Measurements from ENCODE around the gene MYO1E. TPM values are rescaled to one million over a fixed set of nuclear protein-coding genes. Genes with fewer than 3 reads are reported as not detected.

Gene MYO1E
- total RNA-seq, 1 donor from 2014 or later: 33.6 TPM

DNA sequence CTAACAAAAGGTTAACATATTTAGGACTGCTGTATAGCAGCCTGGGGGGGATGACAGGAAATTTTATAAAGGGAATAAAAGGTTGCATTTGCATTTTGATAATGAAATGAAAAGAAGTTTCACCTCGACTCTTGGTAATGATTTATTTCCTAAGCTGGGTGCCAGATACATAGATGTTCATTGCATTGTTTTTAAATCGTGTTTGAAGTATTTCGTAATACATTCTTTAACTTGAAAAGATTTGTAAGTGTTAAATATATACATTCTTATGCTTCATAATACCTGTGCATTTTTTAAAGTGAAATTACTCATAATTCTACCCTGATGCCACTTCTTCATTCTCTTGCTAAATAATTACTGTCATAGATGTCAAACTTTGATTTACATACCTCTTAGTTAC is 143.2 kb downstream of the MYO1E start:
- Mint-ChIP-seq H3K4me3 (no peak overlapping the region), H3K9me3 (no peaks in the 10 kb centered on the region), H3K4me1 (ENCODE audit: low read depth) (peaks cover 11% of the 10 kb centered on the region), H3K36me3 (ENCODE audit: low read depth) (peaks cover 7% of the 10 kb centered on the region), H3K27ac (no peak overlapping the region), H3K27me3 (ENCODE audit: insufficient read depth) (no peaks in the 10 kb centered on the region)
- intact Hi-C loops (cut with micrococcal nuclease): no loop called here
- DNase-seq (ENCODE audit: low spot score): no peak

DNA sequence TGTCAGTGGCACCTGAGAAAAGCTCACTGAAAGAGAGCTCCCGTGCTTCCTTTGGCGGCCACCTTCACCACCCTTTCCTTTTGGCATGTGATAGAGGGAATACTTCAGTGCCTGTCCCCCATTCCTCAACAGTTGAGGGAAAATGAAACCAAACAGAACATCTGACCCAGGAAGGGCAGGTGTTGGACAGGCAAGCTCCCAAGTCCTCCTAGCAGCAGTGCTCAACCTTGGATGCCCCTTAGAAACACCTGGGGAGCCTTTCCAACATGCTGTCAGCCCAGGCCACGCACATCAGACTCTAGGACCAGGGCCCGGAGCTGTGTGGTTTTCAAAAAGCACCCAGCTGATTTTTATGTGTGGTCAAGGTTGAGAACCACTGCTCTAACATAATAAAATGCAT is 143.7 kb downstream of the MYO1E start:
- Mint-ChIP-seq H3K4me1 (ENCODE audit: low read depth) (peaks cover 11% of the 10 kb centered on the region), H3K4me3 (no peak overlapping the region), H3K36me3 (ENCODE audit: low read depth) (peaks cover 7% of the 10 kb centered on the region), H3K9me3 (no peaks in the 10 kb centered on the region), H3K27me3 (ENCODE audit: insufficient read depth) (no peaks in the 10 kb centered on the region), H3K27ac (no peak overlapping the region)
- no peak for DNase-seq (ENCODE audit: low spot score)
- intact Hi-C loops (cut with micrococcal nuclease): no loop called here

DNA sequence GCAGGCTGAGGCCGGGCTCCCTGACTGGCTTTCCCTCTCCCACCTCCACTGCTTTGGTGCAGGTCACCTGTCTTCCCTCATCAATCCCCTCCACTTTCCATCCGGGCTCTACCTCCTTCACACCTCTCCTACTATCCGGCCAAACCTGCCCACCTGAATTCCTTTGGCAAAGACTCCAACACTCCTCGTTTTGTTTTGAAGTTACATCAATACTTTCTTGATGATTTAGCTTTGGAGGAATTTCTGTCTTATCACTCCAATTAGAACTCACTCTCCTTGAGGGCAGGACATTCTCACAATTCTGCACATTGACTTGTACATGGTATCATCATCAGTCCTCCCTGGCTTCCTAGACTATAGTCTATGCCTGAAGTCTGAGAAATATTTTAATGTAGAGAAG is 145.7 kb downstream of the MYO1E start:
- H3K36me3 Mint-ChIP-seq (ENCODE audit: low read depth): peaks cover 15% of the 10 kb centered on the region
- intact Hi-C loops (cut with micrococcal nuclease): no loop called here
- DNase-seq (ENCODE audit: low spot score): no peak
- H3K4me1 Mint-ChIP-seq (ENCODE audit: low read depth): peaks cover 13% of the 10 kb centered on the region
- H3K27me3 Mint-ChIP-seq (ENCODE audit: insufficient read depth): no peaks in the 10 kb centered on the region
- H3K9me3 Mint-ChIP-seq: no peaks in the 10 kb centered on the region
- no peak overlapping the region for H3K4me3 Mint-ChIP-seq
- no peak overlapping the region for H3K27ac Mint-ChIP-seq

- intact Hi-C loops (cut with micrococcal nuclease): no loop called here
- H3K9me3 Mint-ChIP-seq: no peaks in the 10 kb centered on the region
- H3K27ac Mint-ChIP-seq: no peak overlapping the region
- DNase-seq (ENCODE audit: low spot score): no peak
- H3K27me3 Mint-ChIP-seq (ENCODE audit: insufficient read depth): no peaks in the 10 kb centered on the region
- no peak overlapping the region for H3K4me3 Mint-ChIP-seq
- H3K36me3 Mint-ChIP-seq (ENCODE audit: low read depth): peaks cover 20% of the 10 kb centered on the region
- H3K4me1 Mint-ChIP-seq (ENCODE audit: low read depth): peaks cover 20% of the 10 kb centered on the region
Observed at GRCh38 chr15:59224474-59224873, 148.2 kb downstream of the MYO1E start.

GRCh38 chr15:59223736-59224135 is 148.9 kb downstream of the MYO1E start:
- intact Hi-C loops (cut with micrococcal nuclease): no loop called here
- Mint-ChIP-seq H3K9me3 (no peaks in the 10 kb centered on the region), H3K36me3 (ENCODE audit: low read depth) (peaks cover 20% of the 10 kb centered on the region), H3K4me3 (no peak overlapping the region), H3K4me1 (ENCODE audit: low read depth) (peaks cover 20% of the 10 kb centered on the region), H3K27ac (no peak overlapping the region), H3K27me3 (ENCODE audit: insufficient read depth) (no peaks in the 10 kb centered on the region)
- DNase-seq (ENCODE audit: low spot score): no peak

DNA sequence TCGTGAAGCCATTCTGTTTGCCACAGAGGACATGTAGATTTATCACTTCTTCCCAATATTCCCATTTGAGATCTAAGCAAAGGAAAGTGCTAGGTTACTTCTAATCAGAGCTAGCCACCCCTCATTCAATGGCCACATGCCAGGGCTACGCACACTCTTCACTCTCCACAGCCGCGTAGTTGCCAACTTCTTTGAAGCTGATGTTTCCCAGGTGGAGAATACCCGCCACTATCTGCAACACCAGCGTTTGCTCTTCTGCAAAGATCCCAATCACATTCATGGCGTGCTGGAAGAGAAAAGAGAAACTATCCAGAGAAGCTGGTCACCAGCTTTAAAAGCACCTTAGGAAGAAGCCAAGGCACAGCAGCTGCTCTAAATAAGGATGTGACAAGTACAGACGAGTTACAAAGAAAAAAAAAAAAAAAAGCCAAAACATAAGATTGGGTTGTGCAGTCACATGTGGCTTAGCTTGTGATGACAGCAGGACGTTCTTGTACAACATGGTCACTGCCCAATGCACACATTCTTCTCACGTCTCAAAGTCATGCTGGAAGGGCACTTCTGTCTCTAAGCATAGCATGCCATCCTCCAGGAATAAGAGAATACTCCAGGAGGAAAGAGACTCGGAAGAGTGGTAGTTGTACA is 149.6 kb downstream of the MYO1E start:
- DNase-seq (ENCODE audit: low spot score): no peak
- Mint-ChIP-seq H3K4me3 (no peak overlapping the region), H3K27me3 (ENCODE audit: insufficient read depth) (no peaks in the 10 kb centered on the region), H3K4me1 (ENCODE audit: low read depth) (peaks cover 20% of the 10 kb centered on the region), H3K9me3 (no peaks in the 10 kb centered on the region), H3K27ac (no peak overlapping the region), H3K36me3 (ENCODE audit: low read depth) (peaks cover 22% of the 10 kb centered on the region)
- intact Hi-C loops (cut with micrococcal nuclease): no loop called here

DNA sequence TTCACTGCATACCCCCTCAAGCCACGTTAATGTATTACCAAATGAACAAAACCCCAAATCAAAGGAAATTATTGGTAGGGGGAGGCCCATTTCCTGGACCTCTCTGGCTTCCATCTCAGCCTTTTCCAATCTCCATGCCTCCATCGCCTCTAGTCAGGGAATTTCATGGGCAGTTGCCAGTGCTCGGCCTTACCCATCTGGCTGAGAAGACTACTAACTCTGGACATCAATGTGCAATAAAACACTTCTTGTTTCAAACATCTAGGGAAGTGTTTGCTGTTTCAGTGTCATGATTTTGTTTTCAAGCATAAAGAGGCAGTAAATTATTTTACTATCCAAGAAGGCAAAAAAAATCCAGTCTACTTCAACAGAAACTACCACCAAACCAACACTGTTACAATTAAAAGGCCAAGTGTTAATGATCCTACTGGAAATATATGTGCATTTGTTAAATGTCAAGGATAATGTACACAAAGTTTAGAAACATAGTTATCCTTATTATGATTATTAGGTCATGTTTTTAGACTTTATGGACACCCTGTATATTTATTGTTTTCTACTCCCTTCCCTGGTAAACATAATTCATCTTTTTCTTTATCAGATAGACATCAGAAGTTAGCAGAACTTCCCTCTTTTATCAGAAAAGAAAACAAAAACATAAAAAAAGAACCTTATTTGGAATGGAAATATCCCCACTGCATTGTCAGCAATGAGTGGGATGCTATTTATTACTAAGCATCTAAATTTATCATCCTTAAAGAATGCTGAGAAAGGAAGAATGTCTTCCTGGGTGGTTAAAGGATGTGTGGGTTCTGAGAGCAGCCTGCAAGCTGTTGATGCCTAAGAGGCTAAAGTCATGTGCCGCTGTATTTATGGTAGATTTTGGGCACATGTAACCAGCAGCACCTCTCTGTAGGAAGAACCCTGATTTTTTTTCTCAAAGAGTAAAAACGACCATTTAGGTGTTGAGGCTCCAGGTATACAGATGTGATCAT is 150.9 kb downstream of the MYO1E start:
- intact Hi-C loops (cut with micrococcal nuclease): no loop called here
- Mint-ChIP-seq H3K9me3 (no peaks in the 10 kb centered on the region), H3K27me3 (ENCODE audit: insufficient read depth) (no peaks in the 10 kb centered on the region), H3K4me3 (no peak overlapping the region), H3K36me3 (ENCODE audit: low read depth) (peaks cover 19% of the 10 kb centered on the region), H3K4me1 (ENCODE audit: low read depth) (peaks cover 10% of the 10 kb centered on the region), H3K27ac (no peak overlapping the region)
- no peak for DNase-seq (ENCODE audit: low spot score)

DNA sequence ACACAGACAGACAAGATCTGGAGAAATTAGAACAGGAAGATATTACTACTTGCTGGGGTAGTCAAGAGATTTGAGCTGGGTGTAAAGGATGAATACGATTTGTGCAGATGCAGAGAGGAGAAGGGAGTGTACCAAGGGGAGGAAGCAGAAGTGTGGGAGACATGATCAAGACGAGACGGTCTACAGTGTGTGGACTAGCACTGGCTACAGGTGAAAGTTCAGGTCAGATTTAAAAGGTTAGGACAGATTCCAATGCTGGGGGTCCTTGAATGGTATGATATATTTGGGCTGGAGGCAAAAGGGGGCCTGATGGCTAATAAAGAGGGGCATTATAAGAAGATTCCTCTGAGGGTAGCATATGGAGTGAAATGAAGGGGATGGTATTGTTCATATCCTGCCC is 154.0 kb downstream of the MYO1E start:
- Mint-ChIP-seq H3K27me3 (ENCODE audit: insufficient read depth) (no peaks in the 10 kb centered on the region), H3K4me1 (ENCODE audit: low read depth) (peaks cover 10% of the 10 kb centered on the region), H3K36me3 (ENCODE audit: low read depth) (peaks cover 19% of the 10 kb centered on the region), H3K27ac (no peak overlapping the region), H3K4me3 (no peak overlapping the region), H3K9me3 (no peaks in the 10 kb centered on the region)
- DNase-seq (ENCODE audit: low spot score): no peak
- intact Hi-C loops (cut with micrococcal nuclease): no loop called here

GRCh38 chr15:59217876-59218498 is 154.7 kb downstream of the MYO1E start:
- Mint-ChIP-seq H3K27me3 (ENCODE audit: insufficient read depth) (no peaks in the 10 kb centered on the region), H3K36me3 (ENCODE audit: low read depth) (peaks cover 18% of the 10 kb centered on the region), H3K27ac (no peak overlapping the region), H3K4me1 (ENCODE audit: low read depth) (peaks cover 10% of the 10 kb centered on the region), H3K9me3 (no peaks in the 10 kb centered on the region), H3K4me3 (no peak overlapping the region)
- DNase-seq (ENCODE audit: low spot score): no peak
- intact Hi-C loops (cut with micrococcal nuclease): no loop called here

DNA sequence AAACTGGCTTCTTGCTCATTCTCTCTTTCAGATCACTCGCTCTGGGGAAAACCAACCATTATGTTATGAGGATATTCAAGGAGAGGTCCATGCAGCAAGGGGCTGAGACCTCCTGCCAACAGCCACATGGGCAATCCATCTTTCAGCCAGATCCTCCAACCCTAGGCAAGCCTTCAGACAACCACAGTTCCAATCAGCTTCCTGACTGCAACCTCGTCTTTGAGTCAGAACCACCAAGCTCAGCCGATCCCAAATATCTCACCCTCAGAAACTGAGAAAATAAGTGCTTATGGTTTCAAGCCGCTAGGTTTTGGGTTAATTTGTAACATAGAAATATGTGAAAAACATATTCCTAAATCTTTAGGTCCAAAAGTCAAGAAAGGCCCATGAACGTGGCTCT is 155.8 kb downstream of the MYO1E start:
- intact Hi-C loops (cut with micrococcal nuclease): no loop called here
- Mint-ChIP-seq H3K9me3 (no peaks in the 10 kb centered on the region), H3K36me3 (ENCODE audit: low read depth) (peaks cover 12% of the 10 kb centered on the region), H3K4me1 (ENCODE audit: low read depth) (peaks cover 6% of the 10 kb centered on the region), H3K27ac (no peak overlapping the region), H3K27me3 (ENCODE audit: insufficient read depth) (peaks cover 3% of the 10 kb centered on the region), H3K4me3 (no peak overlapping the region)
- no peak for DNase-seq (ENCODE audit: low spot score)

- intact Hi-C loops (cut with micrococcal nuclease): no loop called here
- Mint-ChIP-seq H3K27ac (no peak overlapping the region), H3K9me3 (no peaks in the 10 kb centered on the region), H3K36me3 (ENCODE audit: low read depth) (peaks cover 21% of the 10 kb centered on the region), H3K4me3 (no peak overlapping the region), H3K27me3 (ENCODE audit: insufficient read depth) (peaks cover 4% of the 10 kb centered on the region), H3K4me1 (ENCODE audit: low read depth) (peaks cover 5% of the 10 kb centered on the region)
- no peak for DNase-seq (ENCODE audit: low spot score)
Observed at GRCh38 chr15:59210186-59210585, 162.5 kb downstream of the MYO1E start.

DNA sequence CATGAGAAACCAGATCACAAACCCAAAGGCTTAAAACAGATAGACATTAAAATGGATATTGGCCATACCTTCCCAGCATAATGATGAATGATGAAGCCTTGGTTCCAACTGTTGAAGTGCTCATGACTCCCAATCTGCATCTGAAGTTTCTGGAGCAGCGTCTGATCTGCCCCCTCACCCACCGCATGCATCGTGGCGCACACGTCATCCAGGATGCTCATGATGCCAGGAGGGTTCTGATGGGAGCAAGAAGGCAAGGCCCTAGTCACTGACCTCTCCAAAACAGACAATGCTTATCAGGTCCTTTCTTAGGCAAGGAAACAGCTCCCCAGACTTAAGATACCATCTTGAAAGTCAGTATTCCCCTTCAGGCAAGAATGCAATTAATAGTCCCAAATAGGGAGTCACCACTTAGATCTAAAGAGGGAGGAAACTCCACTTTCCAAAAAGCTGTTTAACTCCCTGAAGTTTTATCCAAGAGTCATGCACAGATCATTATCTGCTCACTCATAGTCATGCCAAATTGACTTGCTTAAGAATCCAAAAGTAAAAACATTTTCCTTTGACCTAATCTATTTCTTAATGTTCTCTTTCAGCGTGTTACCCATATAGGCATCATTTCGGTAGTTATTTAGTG is 163.9 kb downstream of the MYO1E start:
- H3K4me3 Mint-ChIP-seq: no peak overlapping the region

More for the DNA sequence above, 163.9 kb downstream of the MYO1E start:
- peaks cover 27% of the 10 kb centered on the region for H3K36me3 Mint-ChIP-seq (ENCODE audit: low read depth)
- peaks cover 5% of the 10 kb centered on the region for H3K4me1 Mint-ChIP-seq (ENCODE audit: low read depth)
- H3K9me3 Mint-ChIP-seq: no peaks in the 10 kb centered on the region
- no peak overlapping the region for H3K27ac Mint-ChIP-seq
- intact Hi-C loops (cut with micrococcal nuclease): no loop called here
- peaks cover 4% of the 10 kb centered on the region for H3K27me3 Mint-ChIP-seq (ENCODE audit: insufficient read depth)
- DNase-seq (ENCODE audit: low spot score): no peak

All from activated T-helper 1 cell treated with anti-CD3 and anti-CD28 coated beads, Interleukin-12 subunit alpha, Interleukin-12 subunit beta, Interleukin-2, Interleukin-4 antibody, amounts not matched to agents 30 ng/mL and 10 ng/mL and 1 ng/mL, durations not matched to agents 14 hours and 24 hours and 36 hours (primary cell).